Caco-2 (cell line): ENCODE results near the gene PPP2R5E. TPM values are rescaled to one million over a fixed set of nuclear protein-coding genes. Genes with fewer than 3 reads are reported as not detected.

Experiments
- BruUV-seq: library from RNA; stranded (reverse); fragments of 400-500 nt; replicated peaks from 2 replicates; lab custom pipeline; 2021; lab: Mats Ljungman, UMichigan
- CTCF ChIA-PET: fragments of 300-600 bp; sonication (Branson Sonifier 250); formaldehyde crosslinking; loops from one replicate; lab custom pipeline; 2022; ENCODE audit warnings: antibody characterized with exemption; lab: Charles Lee
- POLR2A ChIA-PET: fragments of 300-600 bp; sonication (Branson Sonifier 250); formaldehyde crosslinking; loops from one replicate; lab custom pipeline; 2022; ENCODE audit warnings: antibody characterized with exemption; lab: Charles Lee
- DNase-seq, 2 experiments: peaks; one replicate each; pipeline versions ENCODE4 v3.0.0 to v3.0.0-alpha.2; 2020 to 2022
- H3K27me3 ChIP-seq: replicated peaks from 2 replicates; pipeline ENCODE4 v1.6.0; 2011; ENCODE audit warnings: low read length; ENCODE audit not compliant: control insufficient read depth, insufficient read depth
- H3K36me3 ChIP-seq: 2 replicates; pipeline ENCODE4 v1.5.1; 2011; ENCODE audit warnings: low read length; ENCODE audit not compliant: control insufficient read depth, insufficient read depth
- H3K4me1 ChIP-seq: fragments of 250-450 bp; sonication (Bioruptor Pico); 2 replicates; pipeline ENCODE4 v1.5.1; 2020; ENCODE audit warnings: mild to moderate bottlenecking
- H3K4me3 ChIP-seq: 2 replicates; pipeline ENCODE4 v1.5.1; 2011; ENCODE audit warnings: low read depth, mild to moderate bottlenecking, control low read depth, low read length
- H3K9me3 ChIP-seq: fragments of 250-450 bp; sonication (Bioruptor Pico); 2 replicates; pipeline ENCODE4 v1.5.1; 2020; ENCODE audit warnings: mild to moderate bottlenecking, moderate library complexity
- H3K27ac Mint-ChIP-seq: one replicate; pipeline ENCODE4 v1.8.0; 2022; ENCODE audit warnings: mixed read lengths; ENCODE audit not compliant: unreplicated experiment
- H3K27me3 Mint-ChIP-seq: one replicate; pipeline ENCODE4 v1.8.0; 2022; ENCODE audit warnings: mixed read lengths; ENCODE audit not compliant: insufficient read depth, unreplicated experiment
- H3K36me3 Mint-ChIP-seq: one replicate; pipeline ENCODE4 v1.8.0; 2022; ENCODE audit warnings: mild to moderate bottlenecking, mixed read lengths; ENCODE audit not compliant: insufficient read depth, unreplicated experiment
- H3K4me1 Mint-ChIP-seq: one replicate; pipeline ENCODE4 v1.8.0; 2022; ENCODE audit warnings: low read depth, mixed read lengths; ENCODE audit not compliant: unreplicated experiment
- H3K4me3 Mint-ChIP-seq: one replicate; pipeline ENCODE4 v1.8.0; 2022; ENCODE audit warnings: mild to moderate bottlenecking, moderate library complexity, mixed read lengths; ENCODE audit not compliant: unreplicated experiment
- H3K9me3 Mint-ChIP-seq: one replicate; pipeline ENCODE4 v1.8.0; 2022; ENCODE audit warnings: mixed read lengths; ENCODE audit not compliant: unreplicated experiment
- CTCF ChIP-seq, 2 experiments: fragments of 200-600 bp in 1 of 2; IDR thresholded peaks; 1 replicate in 1 of 2; 2 replicates in 1 of 2; pipeline versions ENCODE4 v1.5.1 to v1.8.0; 2011 to 2022; ENCODE audit warnings: antibody characterized with exemption in 1 of 2, control low read depth in 1 of 2, inconsistent platforms in 1 of 2, low read depth in 1 of 2, low read length in 1 of 2, mild to moderate bottlenecking in 1 of 2, moderate library complexity in 1 of 2; ENCODE audit not compliant: insufficient read depth in 1 of 2, severe bottlenecking in 1 of 2, unreplicated experiment in 1 of 2
- intact Hi-C: fragments of 100-400 bp; cut with micrococcal nuclease; formaldehyde crosslinking; loops from one replicate; pipeline ENCODE4 v1.10.0; 2022; ENCODE audit not compliant: unreplicated experiment
- total RNA-seq: library from RNA; stranded (reverse); gene quantifications from 2 replicates; pipeline ENCODE4 v1.2.3, GENCODE V29; 2022

The PPP2R5E gene
- total RNA-seq, 1 experiment from 2014 or later = 58.6 TPM

GRCh38 chr14:63504648-63505047, 38.5 kb downstream of the PPP2R5E start:
- Histone ChIP-seq H3K9me3 (no peaks in the 10 kb centered on the region), H3K4me1 (peaks cover 13% of the 10 kb centered on the region), H3K36me3 (no peaks in the 10 kb centered on the region), H3K27me3 (no peaks in the 10 kb centered on the region), H3K4me3 (no peak overlapping the region)
- no peak for TF ChIP-seq CTCF (IDR thresholded peaks at IDR 0.05; ENCODE audit: insufficient read depth in 1 of 2, low read depth in 1 of 2, low read length in 1 of 2, severe bottlenecking in 1 of 2, unreplicated experiment in 1 of 2)
- CTCF ChIA-PET = no interaction called here
- POLR2A ChIA-PET = no interaction called here
- intact Hi-C loops = no loop called here
- Mint-ChIP-seq H3K27me3 (no peaks in the 10 kb centered on the region), H3K9me3 (no peaks in the 10 kb centered on the region), H3K4me3 (no peak overlapping the region), H3K27ac (no peak overlapping the region), H3K36me3 (peaks cover 23% of the 10 kb centered on the region), H3K4me1 (peaks cover 7% of the 10 kb centered on the region)
- DNase-seq = peak in 1 of 2 experiments; percentile 27
- BruUV-seq = no TSS peak

- Histone ChIP-seq H3K4me3 (no peak overlapping the region), H3K9me3 (no peaks in the 10 kb centered on the region), H3K4me1 (peaks cover 13% of the 10 kb centered on the region), H3K36me3 (no peaks in the 10 kb centered on the region), H3K27me3 (no peaks in the 10 kb centered on the region)
- no peaks in the 10 kb centered on the region for H3K9me3 Mint-ChIP-seq
- H3K27me3 Mint-ChIP-seq = no peaks in the 10 kb centered on the region
- ChIA-PET POLR2A (no interaction called here), CTCF (no interaction called here)
- H3K27ac Mint-ChIP-seq = no peak overlapping the region
- no peak overlapping the region for H3K4me3 Mint-ChIP-seq
- H3K36me3 Mint-ChIP-seq = peaks cover 24% of the 10 kb centered on the region
- peaks cover 7% of the 10 kb centered on the region for H3K4me1 Mint-ChIP-seq
- intact Hi-C loops = no loop called here
- TF ChIP-seq CTCF (IDR thresholded peaks at IDR 0.05; ENCODE audit: insufficient read depth in 1 of 2, low read depth in 1 of 2, low read length in 1 of 2, severe bottlenecking in 1 of 2, unreplicated experiment in 1 of 2) = no peak
- no TSS peak for BruUV-seq
- DNase-seq = no peak
Measured at GRCh38 chr14:63501429-63501828, 41.7 kb downstream of the PPP2R5E start.

GRCh38 chr14:63499701-63500250, 43.4 kb downstream of the PPP2R5E start:
- Mint-ChIP-seq H3K4me3 (no peak overlapping the region), H3K4me1 (peaks cover 7% of the 10 kb centered on the region), H3K27ac (no peak overlapping the region), H3K36me3 (peaks cover 24% of the 10 kb centered on the region), H3K9me3 (no peaks in the 10 kb centered on the region), H3K27me3 (no peaks in the 10 kb centered on the region)
- no peaks in the 10 kb centered on the region; the same call in 1 of the 2 replicates for H3K4me1 ChIP-seq
- no peak for TF ChIP-seq CTCF (IDR thresholded peaks at IDR 0.05; ENCODE audit: insufficient read depth in 1 of 2, low read depth in 1 of 2, low read length in 1 of 2, severe bottlenecking in 1 of 2, unreplicated experiment in 1 of 2)
- POLR2A ChIA-PET = no interaction called here
- no peak for DNase-seq
- H3K4me3 ChIP-seq = no peak overlapping the region
- H3K27me3 ChIP-seq = no peaks in the 10 kb centered on the region
- intact Hi-C loops = no loop called here
- no peaks in the 10 kb centered on the region for H3K9me3 ChIP-seq
- CTCF ChIA-PET = no interaction called here
- no TSS peak for BruUV-seq
- no peaks in the 10 kb centered on the region for H3K36me3 ChIP-seq
